A549 treated with ZK216348 at 1 μM for 4 hours (cell line): ENCODE data around the gene MADCAM1. TPM values are rescaled to one million over a fixed set of nuclear protein-coding genes. Genes with fewer than 3 reads are reported as not detected.

Experiments used
- total RNA-seq: library from RNA; stranded (reverse); fragments of 200-300 nt; extraction: Qiagen RNA extraction; gene quantifications from 5 replicates; pipeline ENCODE4 v1.2.3, GENCODE V29; 2022; ENCODE audit warnings: low read depth

MADCAM1 gene
- 0.18 to 0.51 TPM (median 0.31 TPM) in 4 of 5 replicates, not detected in the other for total RNA-seq

GRCh38 chr19:496112-496665 is at the start of gene MADCAM1:
MADCAM1 (plus strand) TSS chr19:496486; CDS start chr19:496500, 14 bp downstream.

GRCh38 chr19:460877-461720 is 35.2 kb upstream of the MADCAM1 start, which contains the start of gene SHC2:
SHC2 (minus strand) TSS chr19:461033; CDS start chr19:460996, 37 bp downstream.

GRCh38 chr19:507286-508203 is 11.3 kb downstream of the MADCAM1 start, which contains the start of gene TPGS1:
TPGS1 (plus strand) TSS chr19:507497; CDS start chr19:507507, 10 bp downstream.

GRCh38 chr19:531753-532560 is 35.7 kb downstream of the MADCAM1 start, which contains the start of gene CDC34:
CDC34 (plus strand) TSS chr19:531760; CDS start chr19:531932, 172 bp downstream.

GRCh38 chr19:543910-544608 is 47.8 kb downstream of the MADCAM1 start, which contains the start of gene GZMM:
GZMM (plus strand) TSS chr19:544053; CDS start chr19:544072, 19 bp downstream.

Other genes with a start within 250 kb of the MADCAM1 start
- gene PLPP2, start 205.1 kb upstream of the MADCAM1 start, total RNA-seq: 57.5 to 116 TPM (median 106 TPM) in 5 replicates
- gene MIER2, start 151.7 kb upstream of the MADCAM1 start, total RNA-seq: 12.3 to 23.7 TPM (median 21.0 TPM) in 5 replicates
- gene C2CD4C, start 87.3 kb upstream of the MADCAM1 start, total RNA-seq: 0.14 to 0.75 TPM (median 0.46 TPM) in 5 replicates
- gene SHC2, start 35.5 kb upstream of the MADCAM1 start, total RNA-seq: 0.58 to 1.2 TPM (median 1.0 TPM) in 5 replicates
- gene TPGS1, start 11.0 kb downstream of the MADCAM1 start, total RNA-seq: 7.6 to 22.9 TPM (median 18.8 TPM) in 5 replicates
- 53.3 to 112 TPM (median 108 TPM) in 5 replicates for gene CDC34, start 35.3 kb downstream of the MADCAM1 start, total RNA-seq
- gene GZMM, start 47.6 kb downstream of the MADCAM1 start, total RNA-seq: 0.28 to 0.63 TPM (median 0.43 TPM) in 4 of 5 replicates, not detected in the other
- 506 to 741 TPM (median 712 TPM) in 5 replicates for gene BSG, start 76.1 kb downstream of the MADCAM1 start, total RNA-seq
- gene HCN2, start 93.4 kb downstream of the MADCAM1 start, total RNA-seq: 20.5 to 50.9 TPM (median 41.7 TPM) in 5 replicates
- 68.8 to 114 TPM (median 109 TPM) in 5 replicates for gene POLRMT, start 137.1 kb downstream of the MADCAM1 start, total RNA-seq
- gene FGF22, start 143.4 kb downstream of the MADCAM1 start, total RNA-seq: 0.21 to 1.0 TPM (median 0.87 TPM) in 5 replicates
- 47.8 to 75.4 TPM (median 73.2 TPM) in 5 replicates for gene RNF126, start 166.7 kb downstream of the MADCAM1 start, total RNA-seq
- 142 to 260 TPM (median 223 TPM) in 5 replicates for gene FSTL3, start 179.9 kb downstream of the MADCAM1 start, total RNA-seq
- not detected in 5 replicates for gene PRSS57, start 199.0 kb downstream of the MADCAM1 start, total RNA-seq
- gene PALM, start 212.4 kb downstream of the MADCAM1 start, total RNA-seq: 9.7 to 17.2 TPM (median 14.3 TPM) in 5 replicates